CD4-positive, alpha-beta T cell (primary cell): Measurements from ENCODE around the gene ATG2B. TPM values are rescaled to one million over a fixed set of nuclear protein-coding genes. Genes with fewer than 3 reads are reported as not detected.

ENCODE experiments used
- ATAC-seq: fragments of 200-7000 bp; cut with Tn5 transposase; one replicate; pipeline ENCODE4 v1.10.0; 2022; ENCODE audit warnings: mild to moderate bottlenecking; ENCODE audit not compliant: poor library complexity
- CTCF ChIA-PET: fragments of 350-600 bp; sonication (Branson Sonifier 250); formaldehyde crosslinking; loops from one replicate; lab custom pipeline; 2021; ENCODE audit warnings: antibody characterized with exemption, inconsistent platforms; lab: Charles Lee
- POLR2A ChIA-PET: fragments of 350-600 bp; sonication (Branson Sonifier 250); formaldehyde crosslinking; loops from one replicate; lab custom pipeline; 2021; ENCODE audit warnings: antibody characterized with exemption, inconsistent platforms; lab: Charles Lee
- DNase-seq, 14 experiments: peaks; one replicate each; pipeline ENCODE4 v3.0.0-alpha.2; 2013 to 2020; ENCODE audit warnings: mixed read lengths in 2 of 14
- H3K27ac ChIP-seq, 2 donors: one replicate each; pipeline versions ENCODE4 v1.5.1 to v1.7.0; 2013; ENCODE audit warnings: low read length in 2 of 2, low read depth in 1 of 2, mild to moderate bottlenecking in 1 of 2
- H3K27me3 ChIP-seq, 2 experiments: 1 replicate in 1 of 2; 2 replicates in 1 of 2; pipeline versions ENCODE4 v1.6.1 to v1.7.0; 2013; ENCODE audit warnings: low read length in 2 of 2, control low read depth in 1 of 2, mild to moderate bottlenecking in 1 of 2, moderate library complexity in 1 of 2; ENCODE audit not compliant: insufficient read depth in 2 of 2, control insufficient read depth in 1 of 2
- H3K36me3 ChIP-seq: one replicate; pipeline ENCODE4 v1.6.1; 2013; ENCODE audit warnings: low read length, control low read depth; ENCODE audit not compliant: insufficient read depth
- H3K4me1 ChIP-seq: one replicate; pipeline ENCODE4 v1.6.1; 2013; ENCODE audit warnings: low read length, control low read depth; ENCODE audit not compliant: insufficient read depth
- H3K4me3 ChIP-seq: one replicate; pipeline ENCODE4 v1.5.1; 2013; ENCODE audit warnings: mild to moderate bottlenecking, low read length, moderate library complexity
- H3K9me3 ChIP-seq, 2 experiments: 1 replicate in 1 of 2; 2 replicates in 1 of 2; pipeline versions ENCODE4 v1.6.1 to v1.7.0; 2013; ENCODE audit warnings: low read length in 2 of 2, mild to moderate bottlenecking in 2 of 2, control low read depth in 1 of 2, moderate library complexity in 1 of 2; ENCODE audit not compliant: control insufficient read depth in 1 of 2, insufficient read depth in 1 of 2
- H3K27ac Mint-ChIP-seq: one replicate; pipeline ENCODE4 v1.8.0; 2020; ENCODE audit warnings: mixed read lengths
- H3K27me3 Mint-ChIP-seq: one replicate; pipeline ENCODE4 v1.8.0; 2021; ENCODE audit warnings: mixed read lengths
- H3K36me3 Mint-ChIP-seq: one replicate; pipeline ENCODE4 v1.8.0; 2021; ENCODE audit warnings: low read depth, mixed read lengths
- H3K4me1 Mint-ChIP-seq: one replicate; pipeline ENCODE4 v1.8.0; 2021; ENCODE audit warnings: low read depth, mixed read lengths
- H3K4me3 Mint-ChIP-seq: one replicate; pipeline ENCODE4 v1.8.0; 2020; ENCODE audit warnings: mild to moderate bottlenecking, mixed read lengths
- H3K9me3 Mint-ChIP-seq: one replicate; pipeline ENCODE4 v1.8.0; 2020; ENCODE audit warnings: mixed read lengths
- intact Hi-C, 2 experiments: fragments of 100-400 bp; cut with DNase I in 1 of 2; cut with micrococcal nuclease in 1 of 2; formaldehyde crosslinking; loops; one replicate each; pipeline versions ENCODE4 v1.15.1 to v1.9.0; 2023 to 2025; cut with DNase I, micrococcal nuclease
- total RNA-seq, 174 experiments: library from RNA in 2 of 174; stranded (reverse) in 2 of 174; gene quantifications; one replicate each; pipeline ENCODE4 v1.2.3 and lab custom pipeline; 2021 to 2026
- TF ChIP-seq, protein P1 (sequence below): fragments of 200-600 bp; IDR thresholded peaks from one replicate; pipeline ENCODE4 v1.8.0; 2022; ENCODE audit warnings: antibody characterized with exemption, mild to moderate bottlenecking

ATG2B gene
- total RNA-seq, 2 experiments from 2014 or later, result 20.1 to 20.2 TPM

DNA sequence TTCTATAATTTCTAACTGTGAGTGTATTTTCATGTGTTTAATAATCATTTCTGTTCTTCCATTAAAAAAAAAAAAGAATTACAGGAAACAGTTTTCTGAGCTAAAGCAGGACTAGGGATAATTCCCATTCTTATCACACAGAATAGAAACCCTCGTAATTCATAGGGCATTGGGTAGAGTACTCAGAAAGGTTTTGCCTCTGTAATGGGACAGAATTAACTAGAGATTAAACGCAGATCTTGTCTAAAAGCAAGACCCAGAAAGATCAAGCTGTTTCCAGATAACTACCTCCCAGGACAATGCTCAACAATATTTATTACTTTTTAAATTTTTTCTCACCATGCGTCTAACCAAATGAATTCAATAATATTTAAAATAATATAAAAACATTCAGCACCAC lies 10.4 kb upstream of the ATG2B start:
- Mint-ChIP-seq H3K4me1 (peaks cover 22% of the 10 kb centered on the region), H3K9me3 (no peaks in the 10 kb centered on the region), H3K27ac (no peak overlapping the region), H3K4me3 (no peak overlapping the region), H3K27me3 (no peaks in the 10 kb centered on the region), H3K36me3 (peaks cover 15% of the 10 kb centered on the region)
- Histone ChIP-seq H3K9me3 (no peaks in the 10 kb centered on the region), H3K27me3 (no peaks in the 10 kb centered on the region), H3K4me1 (peaks cover 4% of the 10 kb centered on the region), H3K36me3 (no peaks in the 10 kb centered on the region), H3K27ac (no peak overlapping the region), H3K4me3 (no peak overlapping the region)
- ATAC-seq, result no peak
- ChIA-PET POLR2A (no interaction called here), CTCF (no interaction called here)
- intact Hi-C loops, result no loop called here
- no peak for DNase-seq
- TF ChIP-seq, protein P1, sequence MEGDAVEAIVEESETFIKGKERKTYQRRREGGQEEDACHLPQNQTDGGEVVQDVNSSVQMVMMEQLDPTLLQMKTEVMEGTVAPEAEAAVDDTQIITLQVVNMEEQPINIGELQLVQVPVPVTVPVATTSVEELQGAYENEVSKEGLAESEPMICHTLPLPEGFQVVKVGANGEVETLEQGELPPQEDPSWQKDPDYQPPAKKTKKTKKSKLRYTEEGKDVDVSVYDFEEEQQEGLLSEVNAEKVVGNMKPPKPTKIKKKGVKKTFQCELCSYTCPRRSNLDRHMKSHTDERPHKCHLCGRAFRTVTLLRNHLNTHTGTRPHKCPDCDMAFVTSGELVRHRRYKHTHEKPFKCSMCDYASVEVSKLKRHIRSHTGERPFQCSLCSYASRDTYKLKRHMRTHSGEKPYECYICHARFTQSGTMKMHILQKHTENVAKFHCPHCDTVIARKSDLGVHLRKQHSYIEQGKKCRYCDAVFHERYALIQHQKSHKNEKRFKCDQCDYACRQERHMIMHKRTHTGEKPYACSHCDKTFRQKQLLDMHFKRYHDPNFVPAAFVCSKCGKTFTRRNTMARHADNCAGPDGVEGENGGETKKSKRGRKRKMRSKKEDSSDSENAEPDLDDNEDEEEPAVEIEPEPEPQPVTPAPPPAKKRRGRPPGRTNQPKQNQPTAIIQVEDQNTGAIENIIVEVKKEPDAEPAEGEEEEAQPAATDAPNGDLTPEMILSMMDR, result no peak

DNA sequence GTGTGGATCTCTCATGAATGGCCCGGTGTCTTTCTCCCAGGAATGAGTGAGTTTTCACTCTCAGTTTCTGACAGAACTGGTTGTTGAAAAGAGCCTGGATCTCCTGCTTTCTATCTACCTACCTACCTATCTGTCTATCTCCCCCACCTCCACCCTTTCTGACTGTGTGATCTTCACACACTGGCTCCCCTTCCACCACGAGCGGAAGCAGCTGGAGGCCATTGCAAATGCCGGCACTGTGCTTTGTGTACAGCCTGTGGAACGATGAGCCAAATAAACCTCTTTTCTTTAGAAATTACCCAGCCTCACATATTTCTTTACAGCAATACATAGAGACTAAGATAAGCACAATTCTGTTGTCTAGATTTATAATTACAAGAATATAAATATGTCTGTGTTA lies 7.4 kb upstream of the ATG2B start:
- Mint-ChIP-seq H3K27ac (no peak overlapping the region), H3K4me3 (no peak overlapping the region), H3K9me3 (no peaks in the 10 kb centered on the region), H3K4me1 (peaks cover 43% of the 10 kb centered on the region), H3K27me3 (no peaks in the 10 kb centered on the region), H3K36me3 (peaks cover 17% of the 10 kb centered on the region)
- CTCF ChIA-PET, result interaction anchor here (1.1 kb wide), 1 partner anchor 13 kb away, joined by 4 read pairs; no protein-coding TSS in a partner anchor
- Histone ChIP-seq H3K36me3 (no peaks in the 10 kb centered on the region), H3K9me3 (no peaks in the 10 kb centered on the region), H3K27ac (no peak overlapping the region), H3K4me1 (peaks cover 4% of the 10 kb centered on the region), H3K27me3 (no peaks in the 10 kb centered on the region), H3K4me3 (no peak overlapping the region)
- TF ChIP-seq, protein P1, result no peak
- no peak for ATAC-seq
- POLR2A ChIA-PET, result no interaction called here
- intact Hi-C loops, result no loop called here
- no peak for DNase-seq

DNA sequence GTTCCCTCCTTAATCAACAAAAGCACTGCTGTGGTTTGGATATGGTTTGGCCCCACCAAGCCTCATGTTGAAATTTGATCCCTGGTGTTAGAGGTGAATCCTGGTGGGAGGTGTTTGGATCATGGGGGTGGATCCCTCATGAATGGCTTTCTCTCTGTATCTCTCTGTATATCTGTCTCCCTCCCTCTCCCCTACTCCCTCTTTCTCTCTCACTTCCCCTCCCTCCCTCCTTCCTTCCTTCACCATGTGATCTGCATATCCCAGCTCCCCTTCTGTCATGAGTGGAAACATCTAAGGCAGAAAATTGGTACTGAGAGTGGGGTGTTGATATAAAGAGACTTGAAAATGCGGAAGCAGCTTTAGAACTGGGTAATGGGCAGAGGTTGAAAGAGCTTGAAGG lies 5.4 kb upstream of the ATG2B start:
- Histone ChIP-seq H3K36me3 (no peaks in the 10 kb centered on the region), H3K4me3 (no peak overlapping the region), H3K27ac (no peak overlapping the region), H3K9me3 (no peaks in the 10 kb centered on the region), H3K27me3 (no peaks in the 10 kb centered on the region), H3K4me1 (peaks cover 20% of the 10 kb centered on the region)
- H3K27ac Mint-ChIP-seq, result no peak overlapping the region
- no peak overlapping the region for H3K4me3 Mint-ChIP-seq
- POLR2A ChIA-PET, result no interaction called here
- CTCF ChIA-PET, result interaction anchor here (0.5 to 0.8 kb wide), 2 partner anchors 16 to 19 kb away, joined by 4 read pairs; no protein-coding TSS in a partner anchor
- H3K4me1 Mint-ChIP-seq, result peaks cover 58% of the 10 kb centered on the region
- DNase-seq, result no peak
- TF ChIP-seq, protein P1, result no peak
- H3K27me3 Mint-ChIP-seq, result no peaks in the 10 kb centered on the region
- H3K9me3 Mint-ChIP-seq, result no peaks in the 10 kb centered on the region
- no peak for ATAC-seq
- peaks cover 22% of the 10 kb centered on the region for H3K36me3 Mint-ChIP-seq
- intact Hi-C loops, result loop anchor here (10.0 kb wide), 3 partner anchors 136 to 844 kb away; partner anchors contain the start of genes PAPOLA (in 1 of the 2) and VRK1 (in 1 of the 2)
